ENCODE data around the gene IL16.

GRCh38 chr15:81196576-81197254 lies at the start of gene IL16:
- TF ChIP-seq CTCF (conservative IDR thresholded peaks at IDR 0.05; ENCODE audit: low read depth, low read length) (no peak), EZH2 (IDR thresholded peaks at IDR 0.05; ENCODE audit: borderline replicate concordance, low read depth, low read length, poor library complexity, severe bottlenecking) (no peak)
